ENCODE data around the gene SYS1.
A peak's percentile ranks its signal among the peaks of the same experiment; 100 is the strongest.

SYS1 gene

GRCh38 chr20:45407783-45408645 is 45.1 kb downstream of the SYS1 start, which contains the start of gene DBNDD2:
Gene DBNDD2, plus strand, starts transcription at chr20:45408289. Its CDS starts 179 bp downstream, at chr20:45408468.
- Histone ChIP-seq H3K18ac (ENCODE audit: low read length) (no peak within 1 kb of the TSS), H2BK120ac (ENCODE audit: insufficient read depth, low read length, poor library complexity) (no peak within 1 kb of the TSS), H3K9ac (ENCODE audit: low read length) (peak within 1 kb of the TSS; percentile 10), H4K91ac (ENCODE audit: low read depth, low read length) (peak within 1 kb of the TSS; percentile 79), H4K12ac (ENCODE audit: low read depth, low read length) (no peak within 1 kb of the TSS), H3K9me3 (ENCODE audit: insufficient read depth, low read depth, low read length) (no peaks in the 10 kb centered on the region), H2AFZ (ENCODE audit: insufficient read depth, low read length, poor library complexity) (no peak within 1 kb of the TSS), H3K4me1 (ENCODE audit: control insufficient read depth in 1 of 2, insufficient read depth in 2 of 2, low read length in 2 of 2) (peaks cover 6 to 15% of the 10 kb centered on the region in 2 experiments), H3K23ac (ENCODE audit: low read length) (no peak within 1 kb of the TSS), H2BK12ac (ENCODE audit: low read length) (no peak within 1 kb of the TSS), H2BK5ac (ENCODE audit: low read depth, low read length, poor library complexity) (no peak within 1 kb of the TSS), H3K4ac (ENCODE audit: low read depth, low read length) (no peak within 1 kb of the TSS), H3K4me2 (ENCODE audit: low read length) (peak within 1 kb of the TSS; percentile 99), H2AK5ac (ENCODE audit: low read length) (no peak within 1 kb of the TSS), H3K27me3 (ENCODE audit: insufficient read depth, low read length) (peaks cover 7% of the 10 kb centered on the region), H3K27ac (ENCODE audit: low read depth, low read length) (no peak within 1 kb of the TSS), H3K14ac (ENCODE audit: low read length) (no peak within 1 kb of the TSS), H3K4me3 (ENCODE audit: low read depth, low read length) (peak within 1 kb of the TSS; percentile 76), H3K79me2 (ENCODE audit: control insufficient read depth, insufficient read depth, low read length, poor library complexity) (peaks cover 9% of the 10 kb centered on the region), H3K36me3 (ENCODE audit: control insufficient read depth in 1 of 2, insufficient read depth in 2 of 2, low read length in 2 of 2) (peaks cover 4 to 5% of the 10 kb centered on the region in 2 experiments), H3K79me1 (ENCODE audit: low read length) (peaks cover 6% of the 10 kb centered on the region), H4K8ac (ENCODE audit: low read depth, low read length) (no peak within 1 kb of the TSS)
- DNase-seq: peak in 1 of 2 donors; percentile 33
- no CpG with 5 or more reads among the region's 21 CpGs for WGBS (ENCODE audit: extremely low coverage, insufficient coverage, insufficient read length)

- Histone ChIP-seq H2BK120ac (ENCODE audit: insufficient read depth, low read length, poor library complexity) (no peak overlapping the region), H3K27me3 (ENCODE audit: insufficient read depth, low read length) (peaks cover 7% of the 10 kb centered on the region), H3K79me2 (ENCODE audit: control insufficient read depth, insufficient read depth, low read length, poor library complexity) (peaks cover 9% of the 10 kb centered on the region), H4K8ac (ENCODE audit: low read depth, low read length) (no peak overlapping the region), H4K91ac (ENCODE audit: low read depth, low read length) (no peak overlapping the region), H3K4me1 (ENCODE audit: control insufficient read depth in 1 of 2, insufficient read depth in 2 of 2, low read length in 2 of 2) (peaks cover 6 to 15% of the 10 kb centered on the region in 2 experiments), H2AK5ac (ENCODE audit: low read length) (no peak overlapping the region), H2AFZ (ENCODE audit: insufficient read depth, low read length, poor library complexity) (no peak overlapping the region), H3K9ac (ENCODE audit: low read length) (no peak overlapping the region), H3K36me3 (ENCODE audit: control insufficient read depth in 1 of 2, insufficient read depth in 2 of 2, low read length in 2 of 2) (peaks cover 4 to 5% of the 10 kb centered on the region in 2 experiments), H3K14ac (ENCODE audit: low read length) (no peak overlapping the region), H3K4me3 (ENCODE audit: low read depth, low read length) (no peak overlapping the region), H3K4me2 (ENCODE audit: low read length) (no peak overlapping the region), H3K79me1 (ENCODE audit: low read length) (peaks cover 6% of the 10 kb centered on the region), H2BK5ac (ENCODE audit: low read depth, low read length, poor library complexity) (no peak overlapping the region), H4K12ac (ENCODE audit: low read depth, low read length) (no peak overlapping the region), H2BK12ac (ENCODE audit: low read length) (no peak overlapping the region), H3K18ac (ENCODE audit: low read length) (no peak overlapping the region), H3K27ac (ENCODE audit: low read depth, low read length) (no peak overlapping the region), H3K4ac (ENCODE audit: low read depth, low read length) (no peak overlapping the region), H3K23ac (ENCODE audit: low read length) (no peak overlapping the region), H3K9me3 (ENCODE audit: insufficient read depth, low read depth, low read length) (no peaks in the 10 kb centered on the region)
- peak in 1 of 2 donors; percentile 22 for DNase-seq
- WGBS (ENCODE audit: extremely low coverage, insufficient coverage, insufficient read length): no CpG with 5 or more reads among the region's 7 CpGs
Observed at GRCh38 chr20:45408646-45409213, 45.8 kb downstream of the SYS1 start.

- H2AFZ ChIP-seq (ENCODE audit: insufficient read depth, low read length, poor library complexity): no peak overlapping the region
- no CpG with 5 or more reads among the region's 7 CpGs for WGBS (ENCODE audit: extremely low coverage, insufficient coverage, insufficient read length)
- no peak overlapping the region for H3K4ac ChIP-seq (ENCODE audit: low read depth, low read length)
- H3K27ac ChIP-seq (ENCODE audit: low read depth, low read length): no peak overlapping the region
- no peak overlapping the region for H3K4me2 ChIP-seq (ENCODE audit: low read length)
- H4K91ac ChIP-seq (ENCODE audit: low read depth, low read length): no peak overlapping the region
- H3K9ac ChIP-seq (ENCODE audit: low read length): no peak overlapping the region
- DNase-seq: no peak
- H4K8ac ChIP-seq (ENCODE audit: low read depth, low read length): no peak overlapping the region
- no peak overlapping the region for H3K23ac ChIP-seq (ENCODE audit: low read length)
- H3K14ac ChIP-seq (ENCODE audit: low read length): no peak overlapping the region
- no peak overlapping the region for H2BK5ac ChIP-seq (ENCODE audit: low read depth, low read length, poor library complexity)
- peaks cover 7% of the 10 kb centered on the region for H3K27me3 ChIP-seq (ENCODE audit: insufficient read depth, low read length)
- H3K79me1 ChIP-seq (ENCODE audit: low read length): peaks cover 6% of the 10 kb centered on the region
- peaks cover 6 to 15% of the 10 kb centered on the region in 2 experiments for H3K4me1 ChIP-seq (ENCODE audit: control insufficient read depth in 1 of 2, insufficient read depth in 2 of 2, low read length in 2 of 2)
- no peak overlapping the region for H2BK120ac ChIP-seq (ENCODE audit: insufficient read depth, low read length, poor library complexity)
- no peak overlapping the region for H3K18ac ChIP-seq (ENCODE audit: low read length)
- H3K9me3 ChIP-seq (ENCODE audit: insufficient read depth, low read depth, low read length): no peaks in the 10 kb centered on the region
- no peak overlapping the region for H2AK5ac ChIP-seq (ENCODE audit: low read length)
- H3K36me3 ChIP-seq (ENCODE audit: control insufficient read depth in 1 of 2, insufficient read depth in 2 of 2, low read length in 2 of 2): peaks cover 4 to 5% of the 10 kb centered on the region in 2 experiments
- H3K4me3 ChIP-seq (ENCODE audit: low read depth, low read length): no peak overlapping the region
- no peak overlapping the region for H4K12ac ChIP-seq (ENCODE audit: low read depth, low read length)
- H3K79me2 ChIP-seq (ENCODE audit: control insufficient read depth, insufficient read depth, low read length, poor library complexity): peaks cover 9% of the 10 kb centered on the region
- no peak overlapping the region for H2BK12ac ChIP-seq (ENCODE audit: low read length)
Observed at GRCh38 chr20:45409521-45410272, 46.7 kb downstream of the SYS1 start.

- Histone ChIP-seq H2BK5ac (ENCODE audit: low read depth, low read length, poor library complexity) (no peak overlapping the region), H4K12ac (ENCODE audit: low read depth, low read length) (no peak overlapping the region), H3K4me1 (ENCODE audit: control insufficient read depth in 1 of 2, insufficient read depth in 2 of 2, low read length in 2 of 2) (peaks cover 3 to 10% of the 10 kb centered on the region in 2 experiments), H2AFZ (ENCODE audit: insufficient read depth, low read length, poor library complexity) (no peak overlapping the region), H2BK120ac (ENCODE audit: insufficient read depth, low read length, poor library complexity) (no peak overlapping the region), H3K79me1 (ENCODE audit: low read length) (peaks cover 6% of the 10 kb centered on the region), H4K8ac (ENCODE audit: low read depth, low read length) (no peak overlapping the region), H3K23ac (ENCODE audit: low read length) (no peak overlapping the region), H3K79me2 (ENCODE audit: control insufficient read depth, insufficient read depth, low read length, poor library complexity) (peaks cover 9% of the 10 kb centered on the region), H3K27me3 (ENCODE audit: insufficient read depth, low read length) (peaks cover 5% of the 10 kb centered on the region), H3K18ac (ENCODE audit: low read length) (no peak overlapping the region), H3K4me3 (ENCODE audit: low read depth, low read length) (no peak overlapping the region), H3K9me3 (ENCODE audit: insufficient read depth, low read depth, low read length) (no peaks in the 10 kb centered on the region), H3K36me3 (ENCODE audit: control insufficient read depth in 1 of 2, insufficient read depth in 2 of 2, low read length in 2 of 2) (peaks cover 4 to 5% of the 10 kb centered on the region in 2 experiments), H3K9ac (ENCODE audit: low read length) (no peak overlapping the region), H3K14ac (ENCODE audit: low read length) (no peak overlapping the region), H2AK5ac (ENCODE audit: low read length) (no peak overlapping the region), H2BK12ac (ENCODE audit: low read length) (no peak overlapping the region), H3K4me2 (ENCODE audit: low read length) (no peak overlapping the region), H3K4ac (ENCODE audit: low read depth, low read length) (no peak overlapping the region), H3K27ac (ENCODE audit: low read depth, low read length) (no peak overlapping the region), H4K91ac (ENCODE audit: low read depth, low read length) (no peak overlapping the region)
- no peak for DNase-seq
- WGBS (ENCODE audit: extremely low coverage, insufficient coverage, insufficient read length): no CpG with 5 or more reads among the region's 8 CpGs
Observed at GRCh38 chr20:45410887-45411286, 47.9 kb downstream of the SYS1 start.

Data from trophoblast cell (in vitro differentiated cells and primary cell).